Endometrial microvascular endothelial cells (primary cell): ENCODE data around the gene GPRC5A. TPM values are rescaled to one million over a fixed set of nuclear protein-coding genes. Genes with fewer than 3 reads are reported as not detected.

ENCODE experiments used
- in situ Hi-C: cut with HindIII; loops from 2 replicates; pipeline ENCODE4 v1.10.0; 2017; ENCODE audit warnings: low sequenced_read_pairs, low pct_unique_long_range_greater_than_20kb; ENCODE audit errors: inconsistent ontology term
- total RNA-seq: library from RNA; depleted of rRNA; stranded (reverse); fragments of >200 nt; gene quantifications from one replicate; pipeline ENCODE4 v1.2.3, GENCODE V29; 2015; ENCODE audit errors: inconsistent ontology term

GPRC5A gene
- total RNA-seq, 1 donor from 2014 or later: 135 TPM

DNA sequence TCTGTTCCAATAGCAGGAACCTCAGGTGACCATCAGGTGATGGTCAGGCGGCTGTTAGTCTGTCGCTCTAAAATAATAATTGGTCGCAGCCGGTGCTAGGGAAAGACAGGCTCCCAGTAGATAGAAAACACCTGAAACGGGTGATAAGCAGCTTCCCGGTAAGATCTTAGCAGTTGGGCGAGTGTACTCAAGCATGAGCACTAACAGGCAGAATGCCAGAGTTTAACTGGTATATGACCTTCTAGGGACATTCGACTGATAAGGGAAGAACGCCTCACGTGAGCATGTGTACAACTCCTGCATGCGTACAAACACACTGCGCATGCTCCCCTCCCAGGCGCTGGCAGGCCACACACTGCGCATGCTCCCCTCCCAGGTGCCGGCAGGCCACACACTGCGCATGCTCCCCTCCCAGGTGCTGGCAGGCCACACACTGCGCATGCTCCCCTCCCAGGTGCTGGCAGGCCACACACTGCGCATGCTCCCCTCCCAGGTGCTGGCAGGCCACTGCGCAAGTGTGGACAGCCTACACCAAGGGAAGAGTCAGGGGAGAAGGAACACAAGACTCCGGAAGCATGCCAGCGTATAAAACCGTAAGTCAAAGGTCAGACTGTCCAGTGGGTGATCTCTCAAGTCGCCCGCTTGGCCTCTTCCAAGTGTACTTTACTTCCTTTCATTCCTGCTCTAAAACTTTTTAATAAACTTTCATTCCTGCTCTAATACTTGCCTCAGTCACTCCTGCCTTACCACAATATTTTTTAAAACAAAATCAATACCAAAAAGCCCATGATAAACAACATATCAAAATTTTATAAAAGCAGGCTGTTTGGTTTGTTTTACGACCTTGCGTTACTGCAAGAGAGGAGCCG, 36.1 kb downstream of the GPRC5A start:
- in situ Hi-C loops: no loop called here

GRCh38 chr12:12929696-12930095, 38.3 kb downstream of the GPRC5A start:
- in situ Hi-C loops: no loop called here

DNA sequence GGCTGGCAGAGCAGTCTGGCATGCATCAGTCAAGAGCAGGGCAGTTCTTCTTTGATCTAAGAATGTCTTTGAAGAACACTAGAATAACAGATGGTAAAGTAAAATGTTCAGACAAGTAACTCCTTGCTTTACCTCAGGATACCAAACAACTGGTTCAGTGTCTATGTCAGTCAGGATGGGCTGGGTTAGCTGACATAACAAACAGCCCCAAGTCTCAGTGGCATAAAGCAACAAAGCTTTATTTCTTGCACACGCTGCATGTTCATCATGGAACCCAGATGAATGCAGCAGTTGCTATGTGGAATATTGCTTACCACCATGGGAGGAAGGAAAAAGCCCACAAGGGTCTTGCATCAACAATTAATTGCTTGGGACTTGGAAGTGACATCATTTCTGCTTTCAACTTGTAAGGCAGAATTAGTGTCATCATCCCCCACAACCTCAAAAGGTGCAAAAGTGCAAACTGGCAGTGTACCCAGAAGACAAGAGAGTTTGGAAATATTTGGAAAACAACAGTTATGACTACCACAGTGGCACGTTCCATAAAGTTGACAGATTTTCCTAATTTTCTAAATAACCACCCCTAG, 39.4 kb downstream of the GPRC5A start:
- in situ Hi-C loops: no loop called here

GRCh38 chr12:12933742-12934141, 42.4 kb downstream of the GPRC5A start:
- in situ Hi-C loops: no loop called here

GRCh38 chr12:12934556-12934955, 43.2 kb downstream of the GPRC5A start:
- in situ Hi-C loops: no loop called here

DNA sequence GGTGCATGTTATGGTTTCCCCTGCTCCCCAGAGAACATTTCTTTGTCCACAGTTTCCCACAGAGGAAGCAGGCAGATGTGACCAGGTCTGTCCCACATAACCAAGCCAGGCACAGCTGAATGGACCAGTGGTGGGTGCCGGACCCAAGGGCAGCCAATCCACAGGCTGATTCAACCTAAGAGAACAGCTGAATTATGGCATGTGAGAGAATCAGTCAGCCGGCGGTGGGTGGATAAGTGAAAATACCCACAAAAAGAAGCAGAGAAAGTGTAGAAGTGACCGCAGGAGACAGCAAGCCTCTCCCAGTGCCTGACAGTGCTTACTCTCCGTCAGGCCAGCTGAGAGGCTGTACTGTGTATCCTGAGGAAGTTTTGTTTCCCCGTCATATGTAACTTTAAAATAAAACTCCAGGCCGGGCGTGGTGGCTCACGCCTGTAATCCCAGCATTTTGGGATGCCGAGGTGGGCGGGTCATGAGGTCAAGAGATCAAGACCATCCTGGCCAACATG, 45.7 kb downstream of the GPRC5A start:
- in situ Hi-C loops: no loop called here

DNA sequence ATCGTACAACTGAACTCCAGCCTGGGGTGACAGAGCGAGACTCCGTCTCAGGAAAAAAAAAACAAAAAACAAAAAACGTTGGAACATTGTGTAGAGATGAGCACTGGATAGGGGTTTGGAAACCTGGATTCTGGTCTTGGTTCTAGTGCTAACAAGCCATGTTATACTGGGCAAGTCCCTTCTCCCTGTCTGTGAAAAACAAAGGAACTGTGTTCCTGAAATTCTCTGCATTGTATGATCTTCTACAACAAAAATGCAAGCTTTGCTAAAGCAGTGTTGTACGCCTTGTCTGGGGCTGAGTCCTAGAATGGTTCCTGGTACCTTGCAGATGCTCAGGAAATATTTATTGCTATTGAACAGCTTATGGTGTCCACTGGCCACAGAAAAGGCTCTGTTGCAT, 47.2 kb downstream of the GPRC5A start:
- in situ Hi-C loops: no loop called here

DNA sequence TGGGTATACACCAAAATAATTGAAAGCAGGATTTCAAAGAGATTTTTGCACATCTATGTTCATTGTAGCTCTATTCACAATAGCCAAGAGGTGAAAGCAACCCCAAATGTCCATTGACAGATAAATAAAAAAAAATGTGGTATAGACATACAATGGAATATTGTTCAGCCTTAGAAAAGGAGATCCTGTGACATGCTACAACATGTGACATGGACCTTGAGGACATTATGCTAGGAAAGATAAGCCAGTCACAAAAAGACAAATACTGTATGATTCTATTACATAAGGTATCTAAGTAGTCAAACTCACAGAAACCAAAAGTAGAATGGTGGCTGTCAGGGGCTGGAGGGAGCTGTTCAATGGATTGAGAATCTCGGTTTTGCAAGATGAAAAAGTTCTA, 48.5 kb downstream of the GPRC5A start:
- in situ Hi-C loops: no loop called here

DNA sequence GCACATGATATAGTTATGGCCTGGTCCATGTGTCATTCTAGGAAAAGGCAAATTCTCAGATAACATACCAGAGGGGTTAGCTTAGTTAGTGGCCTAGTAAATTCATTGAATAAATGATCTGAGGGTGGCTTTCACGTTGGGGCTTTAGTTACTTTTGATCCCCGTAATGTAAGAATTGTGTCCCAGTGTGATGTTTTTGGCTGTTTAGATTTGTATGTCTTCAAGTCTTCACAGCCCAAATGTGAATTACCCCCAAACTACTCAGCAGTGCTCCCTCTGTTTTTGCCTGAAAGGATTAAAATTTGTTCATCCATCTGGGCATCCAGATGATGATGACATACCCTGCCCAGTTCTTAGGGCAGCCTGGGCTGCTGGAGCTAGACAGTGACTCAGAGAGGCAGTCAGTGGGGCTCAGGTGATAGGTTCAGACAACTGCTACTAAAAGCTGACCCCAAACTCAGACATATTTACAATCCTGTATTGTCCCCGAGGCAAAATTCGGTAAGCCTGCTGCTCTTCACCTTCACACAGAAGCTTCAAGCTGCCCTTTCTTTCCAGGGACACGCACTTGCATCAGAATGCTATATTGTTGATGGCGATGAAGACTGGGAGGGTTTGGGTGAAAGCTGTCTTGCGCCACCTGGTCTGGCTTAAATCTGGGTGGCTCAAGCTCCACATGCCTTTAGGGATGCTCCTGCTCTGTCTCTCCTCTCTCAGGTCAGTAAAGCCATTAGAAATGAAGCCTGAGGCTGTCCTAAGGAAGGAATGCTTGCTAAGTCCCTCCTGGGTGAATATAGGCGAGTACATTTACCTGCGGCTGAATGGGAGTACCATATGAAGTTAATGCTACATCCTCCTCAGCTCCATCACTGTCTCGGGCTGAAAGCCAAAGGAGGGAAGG, 50.3 kb downstream of the GPRC5A start:
- in situ Hi-C loops: no loop called here

DNA sequence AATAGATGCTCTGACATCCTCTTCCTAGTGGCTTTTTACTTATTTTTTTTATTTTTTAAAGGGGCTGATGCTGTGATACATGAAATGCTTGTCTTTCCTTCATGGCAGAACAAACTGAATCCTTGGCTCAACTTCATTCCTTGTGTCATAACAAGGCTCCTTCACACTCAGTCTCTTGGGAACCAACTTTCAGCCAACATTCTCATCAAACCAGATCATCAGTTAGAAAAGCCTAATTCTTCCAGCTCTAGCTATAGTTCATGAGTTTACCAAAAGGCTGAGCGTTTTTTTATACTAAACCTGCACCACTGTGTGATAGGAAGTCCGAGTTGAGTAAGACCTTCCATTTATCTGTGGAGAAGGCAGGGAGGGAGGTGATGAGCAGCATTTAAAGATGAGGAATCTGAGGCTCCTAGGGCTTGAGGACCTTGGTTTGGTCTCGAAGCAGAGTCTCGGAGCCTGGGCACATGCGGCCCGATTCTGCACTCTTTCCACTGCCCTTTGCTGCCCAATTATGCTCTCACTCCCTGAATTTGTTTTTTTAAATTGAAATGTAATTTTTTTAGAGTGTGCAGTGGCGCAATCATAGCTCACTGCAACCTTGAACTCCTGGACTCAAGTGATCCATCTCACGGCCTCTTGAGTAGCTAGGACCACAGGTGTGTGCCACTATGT, 52.4 kb downstream of the GPRC5A start:
- in situ Hi-C loops: no loop called here

DNA sequence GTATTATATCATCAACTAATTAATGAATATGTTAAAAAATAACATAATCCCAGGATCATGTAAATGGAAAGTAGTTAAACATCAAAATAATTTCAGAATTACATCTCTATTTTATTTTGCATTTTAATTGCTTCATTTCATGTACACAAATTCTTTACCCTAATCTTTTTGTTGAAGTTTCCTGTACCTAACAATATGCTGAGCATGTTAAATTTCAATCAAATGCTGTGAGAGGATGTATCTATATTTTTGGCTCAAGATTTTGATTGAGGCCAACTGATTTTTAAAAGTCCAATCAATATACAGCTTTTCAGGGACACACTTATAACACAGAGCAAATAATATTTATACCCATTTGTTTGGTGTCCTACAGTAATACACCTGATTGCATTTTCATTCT, 54.2 kb downstream of the GPRC5A start:
- in situ Hi-C loops: no loop called here

DNA sequence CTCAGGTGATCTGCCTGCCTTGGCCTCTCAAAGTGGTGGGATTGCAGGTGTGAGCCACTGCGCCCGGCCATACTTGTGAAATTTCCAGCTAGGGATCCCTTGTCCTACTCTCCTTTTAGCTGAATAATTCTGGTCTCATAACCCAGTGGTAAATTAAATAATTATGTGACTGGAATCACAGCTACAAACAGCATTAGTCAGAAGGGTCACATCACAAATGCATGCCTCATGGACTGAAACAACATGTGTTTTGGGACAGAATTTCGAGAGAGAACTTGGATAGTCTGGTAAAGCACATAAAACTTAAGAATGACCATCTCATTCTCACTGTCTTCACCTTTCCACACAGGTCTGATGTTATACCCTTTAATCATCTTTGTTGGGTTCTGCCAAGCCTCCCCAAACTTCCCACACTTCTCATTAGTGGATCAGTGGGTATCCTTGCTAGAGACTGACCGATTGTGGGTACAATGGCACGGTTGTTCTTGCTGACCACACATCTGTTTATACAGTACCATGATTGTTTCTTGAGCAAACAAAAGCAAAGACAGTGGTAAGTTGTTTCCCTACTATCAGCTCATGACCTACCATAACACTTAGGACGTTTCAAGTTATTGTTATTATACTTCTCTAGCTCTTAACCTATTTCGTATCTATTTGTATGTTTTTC, 55.5 kb downstream of the GPRC5A start:
- in situ Hi-C loops: no loop called here

- in situ Hi-C loops: no loop called here
Observed at GRCh38 chr12:12947902-12948301, 56.5 kb downstream of the GPRC5A start.

DNA sequence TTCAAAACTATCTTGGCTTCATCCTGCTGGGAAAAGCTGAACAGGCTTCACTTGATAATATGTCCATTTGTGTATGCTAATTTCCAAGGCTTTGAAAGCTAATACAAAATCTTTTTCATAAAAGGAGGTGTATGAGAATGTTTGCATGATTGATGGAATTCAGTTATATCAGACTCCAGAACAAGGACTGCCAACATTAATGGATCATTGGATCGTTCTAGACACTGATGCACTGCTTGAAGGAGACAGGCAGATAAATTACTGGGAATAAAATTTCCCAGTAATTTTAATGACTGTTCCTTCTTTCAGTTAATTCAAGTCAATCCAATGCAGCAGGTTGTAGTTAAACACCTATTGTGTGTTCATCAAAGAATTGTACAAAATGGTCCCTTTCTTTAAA, 60.1 kb downstream of the GPRC5A start:
- in situ Hi-C loops: no loop called here

- in situ Hi-C loops: no loop called here
Observed at GRCh38 chr12:12952036-12952435, 60.7 kb downstream of the GPRC5A start, which contains the start of gene GPRC5D. GPRC5D (minus strand) TSS chr12:12952170; CDS start chr12:12950384, 1,786 bp downstream.

DNA sequence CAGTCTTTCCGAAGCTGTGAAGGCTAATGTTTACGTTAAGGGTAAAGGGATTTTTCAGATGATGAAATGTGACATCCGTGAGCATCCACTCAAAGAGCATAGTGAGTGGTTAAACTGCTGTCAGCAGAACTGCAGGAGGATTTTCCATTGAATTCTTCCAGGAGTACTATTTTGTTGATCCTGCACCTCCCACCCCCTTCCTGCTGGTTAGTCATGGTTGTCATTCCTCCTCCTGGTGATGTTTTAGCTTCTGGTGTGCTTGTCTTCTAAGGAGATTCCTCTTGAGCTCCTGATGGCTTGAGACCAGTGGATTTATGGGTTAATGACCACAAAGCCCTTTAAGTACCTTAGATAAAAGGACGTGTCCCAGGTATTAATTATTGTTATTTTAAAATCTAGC, 63.0 kb downstream of the GPRC5A start:
- in situ Hi-C loops: no loop called here

GRCh38 chr12:12954878-12955625, 63.7 kb downstream of the GPRC5A start:
- in situ Hi-C loops: no loop called here

GRCh38 chr12:12958886-12959285, 67.5 kb downstream of the GPRC5A start:
- in situ Hi-C loops: no loop called here
